Astrocyte (in vitro differentiated cells and primary cell): ENCODE results near the gene ZFHX3.

Experiments
- EZH2 ChIP-seq: IDR thresholded peaks from 2 replicates; pipeline ENCODE4 v1.6.1; 2012; ENCODE audit warnings: mild to moderate bottlenecking, low read length, inconsistent platforms; ENCODE audit not compliant: insufficient read depth
- TF ChIP-seq, protein P1 (sequence below): IDR thresholded peaks from 2 replicates; pipeline ENCODE4 v1.5.1; 2011; ENCODE audit warnings: low read depth, mild to moderate bottlenecking, inconsistent platforms, low read length, moderate library complexity; ENCODE audit not compliant: insufficient read depth

DNA sequence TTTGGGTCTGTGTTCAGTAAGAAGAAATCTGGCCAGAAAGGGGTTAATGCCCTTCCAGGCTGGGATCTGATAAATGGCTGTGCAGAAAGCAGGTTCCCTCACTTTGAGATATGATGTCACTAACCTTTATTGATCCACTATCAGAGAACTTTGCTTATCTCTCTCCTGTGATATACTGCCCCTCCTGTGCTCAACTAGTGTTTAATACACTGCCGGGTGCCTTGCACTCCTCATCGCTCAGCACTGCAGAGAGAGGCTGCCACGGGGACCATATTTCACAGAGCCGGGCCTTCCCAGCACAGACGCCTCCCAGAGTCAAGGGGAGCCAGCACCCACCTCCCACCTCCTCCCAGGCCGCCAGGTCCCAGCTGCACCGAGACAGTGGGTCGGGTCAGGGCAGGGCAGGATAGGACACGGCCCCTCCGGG is 20.2 kb downstream of the ZFHX3 start:
- TF ChIP-seq, protein P1, sequence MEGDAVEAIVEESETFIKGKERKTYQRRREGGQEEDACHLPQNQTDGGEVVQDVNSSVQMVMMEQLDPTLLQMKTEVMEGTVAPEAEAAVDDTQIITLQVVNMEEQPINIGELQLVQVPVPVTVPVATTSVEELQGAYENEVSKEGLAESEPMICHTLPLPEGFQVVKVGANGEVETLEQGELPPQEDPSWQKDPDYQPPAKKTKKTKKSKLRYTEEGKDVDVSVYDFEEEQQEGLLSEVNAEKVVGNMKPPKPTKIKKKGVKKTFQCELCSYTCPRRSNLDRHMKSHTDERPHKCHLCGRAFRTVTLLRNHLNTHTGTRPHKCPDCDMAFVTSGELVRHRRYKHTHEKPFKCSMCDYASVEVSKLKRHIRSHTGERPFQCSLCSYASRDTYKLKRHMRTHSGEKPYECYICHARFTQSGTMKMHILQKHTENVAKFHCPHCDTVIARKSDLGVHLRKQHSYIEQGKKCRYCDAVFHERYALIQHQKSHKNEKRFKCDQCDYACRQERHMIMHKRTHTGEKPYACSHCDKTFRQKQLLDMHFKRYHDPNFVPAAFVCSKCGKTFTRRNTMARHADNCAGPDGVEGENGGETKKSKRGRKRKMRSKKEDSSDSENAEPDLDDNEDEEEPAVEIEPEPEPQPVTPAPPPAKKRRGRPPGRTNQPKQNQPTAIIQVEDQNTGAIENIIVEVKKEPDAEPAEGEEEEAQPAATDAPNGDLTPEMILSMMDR = no peak
- TF ChIP-seq EZH2 = no peak
